HepG2 (cell line): ENCODE data around the gene TOPORS. TPM values are rescaled to one million over a fixed set of nuclear protein-coding genes. Genes with fewer than 3 reads are reported as not detected.

Experiments
- ADNP ChIP-seq: sonication (generic); formaldehyde crosslinking; IDR thresholded peaks from 2 replicates; pipeline ENCODE4 v1.4.0; 2020; ENCODE audit warnings: missing genetic modification reagents
- ARID2 ChIP-seq: sonication (generic); formaldehyde crosslinking; IDR thresholded peaks from 2 replicates; pipeline ENCODE4 v1.8.1; 2022; ENCODE audit warnings: mild to moderate bottlenecking, missing genetic modification reagents, borderline replicate concordance
- CHD2 ChIP-seq: IDR thresholded peaks from 2 replicates; pipeline ENCODE4 v1.6.1; 2011; ENCODE audit warnings: low read depth, low read length, improper control_type of control experiment
- ETV5 ChIP-seq: IDR thresholded peaks from 2 replicates; pipeline ENCODE4 v1.6.1; 2018; ENCODE audit warnings: missing biosample characterization, missing genetic modification reagents, inconsistent platforms, borderline replicate concordance
- HOXA5 ChIP-seq: sonication (generic); formaldehyde crosslinking; IDR thresholded peaks from 2 replicates; pipeline ENCODE4 v1.4.0; 2020; ENCODE audit warnings: missing genetic modification reagents
- KLF9 ChIP-seq: IDR thresholded peaks from 2 replicates; pipeline ENCODE4 v1.6.1; 2016; ENCODE audit warnings: low read depth
- MTF2 ChIP-seq: sonication (generic); formaldehyde crosslinking; IDR thresholded peaks from 2 replicates; pipeline ENCODE4 v1.5.0; 2020; ENCODE audit warnings: missing genetic modification reagents, borderline replicate concordance
- NR2C2 ChIP-seq: sonication (generic); formaldehyde crosslinking; IDR thresholded peaks from 2 replicates; pipeline ENCODE4 v1.4.0; 2020; ENCODE audit warnings: missing genetic modification reagents, mild to moderate bottlenecking, moderate library complexity, borderline replicate concordance
- PHB2 ChIP-seq: fragments of 450-650 bp; IDR thresholded peaks from 2 replicates; pipeline ENCODE4 v1.6.1; 2018; ENCODE audit not compliant: partially characterized antibody
- PRPF4 ChIP-seq: fragments of 200-400 bp; formaldehyde crosslinking; IDR thresholded peaks from 2 replicates; pipeline ENCODE4 v1.6.1; 2016; ENCODE audit warnings: low read length, low read depth; ENCODE audit not compliant: poor library complexity, severe bottlenecking
- SP5 ChIP-seq: IDR thresholded peaks from 2 replicates; pipeline ENCODE4 v1.6.1; 2016; ENCODE audit warnings: low read depth, borderline replicate concordance
- ZFP37 ChIP-seq: sonication (generic); formaldehyde crosslinking; IDR thresholded peaks from 2 replicates; pipeline ENCODE4 v1.4.0; 2020; ENCODE audit warnings: missing genetic modification reagents, borderline replicate concordance
- ZFY ChIP-seq: sonication (generic); formaldehyde crosslinking; IDR thresholded peaks from 2 replicates; pipeline ENCODE4 v1.4.0; 2020; ENCODE audit warnings: missing genetic modification reagents
- ZNF143 ChIP-seq: sonication (generic); formaldehyde crosslinking; IDR thresholded peaks from 2 replicates; pipeline ENCODE4 v1.4.0; 2020; ENCODE audit warnings: missing genetic modification reagents
- ZNF564 ChIP-seq: sonication (generic); formaldehyde crosslinking; IDR thresholded peaks from 2 replicates; pipeline ENCODE4 v1.8.1; 2023; ENCODE audit warnings: mild to moderate bottlenecking, missing genetic modification reagents
- ZNF891 ChIP-seq: sonication (generic); formaldehyde crosslinking; IDR thresholded peaks from 2 replicates; pipeline ENCODE4 v1.5.0; 2020; ENCODE audit warnings: mild to moderate bottlenecking, missing genetic modification reagents
- polyA plus RNA-seq, 8 experiments: library from polyadenylated mRNA; depleted of rRNA in 3 of 8; stranded (reverse) in 7 of 8; unstranded in 1 of 8; fragments of >200 nt; fragmentation: Illumina TruSeq in 4 of 8; extraction: Trizol in 4 of 8; gene quantifications; 2 replicates each; pipeline versions ENCODE4 v1.2.1 to v1.2.3, GENCODE V29; 2011 to 2016; ENCODE audit warnings: low read depth in 4 of 8, missing spikeins in 1 of 8, mixed read lengths in 1 of 8; ENCODE audit not compliant: insufficient read depth in 1 of 8
- total RNA-seq, 5 experiments: library from RNA; depleted of rRNA; stranded (reverse); fragments of >200 nt; fragmentation: Illumina TruSeq; extraction: Trizol; gene quantifications; 2 replicates each; pipeline ENCODE4 v1.2.3, GENCODE V29; 2016; ENCODE audit warnings: low read depth in 1 of 5
- TF ChIP-seq, protein P1 (sequence below): sonication (generic); formaldehyde crosslinking; conservative IDR thresholded peaks from 2 replicates; pipeline ENCODE4 v1.4.0; 2020; ENCODE audit warnings: mild to moderate bottlenecking, missing genetic modification reagents, moderate library complexity
- TF ChIP-seq, protein P2 (sequence below): sonication (generic); formaldehyde crosslinking; IDR thresholded peaks from 2 replicates; pipeline ENCODE4 v1.4.0; 2020; ENCODE audit warnings: missing genetic modification reagents, borderline replicate concordance
- TF ChIP-seq, protein P3 (sequence below): sonication (generic); formaldehyde crosslinking; IDR thresholded peaks from 2 replicates; pipeline ENCODE4 v1.5.1; 2020; ENCODE audit warnings: missing genetic modification reagents, mild to moderate bottlenecking, borderline replicate concordance
- TF ChIP-seq, protein P4 (sequence below): sonication (generic); formaldehyde crosslinking; IDR thresholded peaks from 2 replicates; pipeline ENCODE4 v1.4.0; 2020; ENCODE audit warnings: mild to moderate bottlenecking, low read depth, missing genetic modification reagents

Gene TOPORS
- total and polyA plus RNA-seq, 2 of the 13 experiments (the other 11 are each of a cell fraction or from before 2014, with no cell fraction given): 6.8 to 19.6 TPM

DNA sequence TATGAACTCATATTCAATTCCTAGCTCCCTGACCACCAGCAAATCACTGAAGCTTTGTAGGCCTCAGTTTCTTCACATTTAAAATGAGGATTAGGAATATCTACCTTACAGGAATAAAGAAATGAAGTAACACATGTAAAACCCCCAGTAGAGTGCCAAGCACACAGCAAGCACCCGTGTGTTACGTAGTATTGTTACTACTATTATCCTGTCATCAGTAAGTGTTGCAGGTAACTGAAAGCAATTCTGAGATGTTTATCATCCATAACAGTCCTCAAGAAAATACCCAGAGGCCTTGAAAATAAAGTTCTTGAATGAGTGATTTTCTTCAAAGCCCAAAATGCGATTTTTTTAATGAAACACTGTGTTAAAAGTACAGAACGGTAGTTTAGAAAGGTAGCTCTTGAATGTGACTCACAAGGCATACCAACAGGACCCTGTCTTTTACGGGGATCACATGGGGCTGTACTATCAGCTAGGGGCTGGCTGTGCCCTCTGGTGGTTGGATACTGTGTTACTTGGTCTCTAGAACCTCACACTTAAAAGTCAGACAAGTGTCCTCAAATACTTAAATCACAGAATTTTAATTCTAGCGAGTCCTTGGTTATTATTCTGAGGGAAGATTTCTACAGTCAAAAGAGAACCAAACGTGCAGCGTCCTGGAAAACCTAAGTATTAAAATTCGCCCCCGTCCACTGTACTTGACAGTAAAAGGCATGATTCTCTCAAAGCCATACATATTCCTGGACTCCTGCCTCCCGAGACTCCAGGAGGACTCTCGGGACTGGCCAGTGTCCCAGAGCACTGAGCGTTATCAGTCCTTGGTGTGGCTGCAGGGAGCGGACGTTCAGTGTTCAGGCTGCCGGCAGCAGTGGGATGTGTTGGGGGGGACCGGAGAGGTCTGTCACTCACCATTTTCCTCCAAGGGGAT lies 19.8 kb upstream of the TOPORS start (continued):
- TF ChIP-seq, protein P1, sequence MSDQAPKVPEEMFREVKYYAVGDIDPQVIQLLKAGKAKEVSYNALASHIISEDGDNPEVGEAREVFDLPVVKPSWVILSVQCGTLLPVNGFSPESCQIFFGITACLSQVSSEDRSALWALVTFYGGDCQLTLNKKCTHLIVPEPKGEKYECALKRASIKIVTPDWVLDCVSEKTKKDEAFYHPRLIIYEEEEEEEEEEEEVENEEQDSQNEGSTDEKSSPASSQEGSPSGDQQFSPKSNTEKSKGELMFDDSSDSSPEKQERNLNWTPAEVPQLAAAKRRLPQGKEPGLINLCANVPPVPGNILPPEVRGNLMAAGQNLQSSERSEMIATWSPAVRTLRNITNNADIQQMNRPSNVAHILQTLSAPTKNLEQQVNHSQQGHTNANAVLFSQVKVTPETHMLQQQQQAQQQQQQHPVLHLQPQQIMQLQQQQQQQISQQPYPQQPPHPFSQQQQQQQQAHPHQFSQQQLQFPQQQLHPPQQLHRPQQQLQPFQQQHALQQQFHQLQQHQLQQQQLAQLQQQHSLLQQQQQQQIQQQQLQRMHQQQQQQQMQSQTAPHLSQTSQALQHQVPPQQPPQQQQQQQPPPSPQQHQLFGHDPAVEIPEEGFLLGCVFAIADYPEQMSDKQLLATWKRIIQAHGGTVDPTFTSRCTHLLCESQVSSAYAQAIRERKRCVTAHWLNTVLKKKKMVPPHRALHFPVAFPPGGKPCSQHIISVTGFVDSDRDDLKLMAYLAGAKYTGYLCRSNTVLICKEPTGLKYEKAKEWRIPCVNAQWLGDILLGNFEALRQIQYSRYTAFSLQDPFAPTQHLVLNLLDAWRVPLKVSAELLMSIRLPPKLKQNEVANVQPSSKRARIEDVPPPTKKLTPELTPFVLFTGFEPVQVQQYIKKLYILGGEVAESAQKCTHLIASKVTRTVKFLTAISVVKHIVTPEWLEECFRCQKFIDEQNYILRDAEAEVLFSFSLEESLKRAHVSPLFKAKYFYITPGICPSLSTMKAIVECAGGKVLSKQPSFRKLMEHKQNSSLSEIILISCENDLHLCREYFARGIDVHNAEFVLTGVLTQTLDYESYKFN (CRISPR knock-in tag): no peak
- TF ChIP-seq ZFP37 (no peak), PRPF4 (no peak), ZFY (CRISPR knock-in tag) (no peak), HOXA5 (CRISPR knock-in tag) (0 out of 2 replicates have a peak, but pooled peaks have one; percentile 45), CHD2 (no peak), MTF2 (CRISPR knock-in tag) (no peak), ZNF564 (CRISPR knock-in tag) (no peak), ADNP (no peak), ETV5 (CRISPR knock-in tag) (no peak), KLF9 (CRISPR knock-in tag) (no peak), ZNF891 (no peak), ZNF143 (no peak), ARID2 (CRISPR knock-in tag) (0 out of 2 replicates have a peak, but pooled peaks have one; percentile 47), PHB2 (no peak), SP5 (CRISPR knock-in tag) (0 out of 2 replicates have a peak, but pooled peaks have one; percentile 15), NR2C2 (no peak)
- TF ChIP-seq, protein P2, sequence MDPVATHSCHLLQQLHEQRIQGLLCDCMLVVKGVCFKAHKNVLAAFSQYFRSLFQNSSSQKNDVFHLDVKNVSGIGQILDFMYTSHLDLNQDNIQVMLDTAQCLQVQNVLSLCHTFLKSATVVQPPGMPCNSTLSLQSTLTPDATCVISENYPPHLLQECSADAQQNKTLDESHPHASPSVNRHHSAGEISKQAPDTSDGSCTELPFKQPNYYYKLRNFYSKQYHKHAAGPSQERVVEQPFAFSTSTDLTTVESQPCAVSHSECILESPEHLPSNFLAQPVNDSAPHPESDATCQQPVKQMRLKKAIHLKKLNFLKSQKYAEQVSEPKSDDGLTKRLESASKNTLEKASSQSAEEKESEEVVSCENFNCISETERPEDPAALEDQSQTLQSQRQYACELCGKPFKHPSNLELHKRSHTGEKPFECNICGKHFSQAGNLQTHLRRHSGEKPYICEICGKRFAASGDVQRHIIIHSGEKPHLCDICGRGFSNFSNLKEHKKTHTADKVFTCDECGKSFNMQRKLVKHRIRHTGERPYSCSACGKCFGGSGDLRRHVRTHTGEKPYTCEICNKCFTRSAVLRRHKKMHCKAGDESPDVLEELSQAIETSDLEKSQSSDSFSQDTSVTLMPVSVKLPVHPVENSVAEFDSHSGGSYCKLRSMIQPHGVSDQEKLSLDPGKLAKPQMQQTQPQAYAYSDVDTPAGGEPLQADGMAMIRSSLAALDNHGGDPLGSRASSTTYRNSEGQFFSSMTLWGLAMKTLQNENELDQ (CRISPR knock-in tag): no peak
- TF ChIP-seq, protein P3, sequence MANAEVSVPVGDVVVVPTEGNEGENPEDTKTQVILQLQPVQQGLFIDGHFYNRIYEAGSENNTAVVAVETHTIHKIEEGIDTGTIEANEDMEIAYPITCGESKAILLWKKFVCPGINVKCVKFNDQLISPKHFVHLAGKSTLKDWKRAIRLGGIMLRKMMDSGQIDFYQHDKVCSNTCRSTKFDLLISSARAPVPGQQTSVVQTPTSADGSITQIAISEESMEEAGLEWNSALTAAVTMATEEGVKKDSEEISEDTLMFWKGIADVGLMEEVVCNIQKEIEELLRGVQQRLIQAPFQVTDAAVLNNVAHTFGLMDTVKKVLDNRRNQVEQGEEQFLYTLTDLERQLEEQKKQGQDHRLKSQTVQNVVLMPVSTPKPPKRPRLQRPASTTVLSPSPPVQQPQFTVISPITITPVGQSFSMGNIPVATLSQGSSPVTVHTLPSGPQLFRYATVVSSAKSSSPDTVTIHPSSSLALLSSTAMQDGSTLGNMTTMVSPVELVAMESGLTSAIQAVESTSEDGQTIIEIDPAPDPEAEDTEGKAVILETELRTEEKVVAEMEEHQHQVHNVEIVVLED (CRISPR knock-in tag): no peak
- TF ChIP-seq, protein P4, sequence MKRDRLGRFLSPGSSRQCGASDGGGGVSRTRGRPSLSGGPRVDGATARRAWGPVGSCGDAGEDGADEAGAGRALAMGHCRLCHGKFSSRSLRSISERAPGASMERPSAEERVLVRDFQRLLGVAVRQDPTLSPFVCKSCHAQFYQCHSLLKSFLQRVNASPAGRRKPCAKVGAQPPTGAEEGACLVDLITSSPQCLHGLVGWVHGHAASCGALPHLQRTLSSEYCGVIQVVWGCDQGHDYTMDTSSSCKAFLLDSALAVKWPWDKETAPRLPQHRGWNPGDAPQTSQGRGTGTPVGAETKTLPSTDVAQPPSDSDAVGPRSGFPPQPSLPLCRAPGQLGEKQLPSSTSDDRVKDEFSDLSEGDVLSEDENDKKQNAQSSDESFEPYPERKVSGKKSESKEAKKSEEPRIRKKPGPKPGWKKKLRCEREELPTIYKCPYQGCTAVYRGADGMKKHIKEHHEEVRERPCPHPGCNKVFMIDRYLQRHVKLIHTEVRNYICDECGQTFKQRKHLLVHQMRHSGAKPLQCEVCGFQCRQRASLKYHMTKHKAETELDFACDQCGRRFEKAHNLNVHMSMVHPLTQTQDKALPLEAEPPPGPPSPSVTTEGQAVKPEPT: no peak
